Subcutaneous abdominal adipose tissue (tissue), 5 donors: Measurements from ENCODE around the gene MAPK8IP1.
A peak's percentile ranks its signal among the peaks of the same experiment; 100 is the strongest.

ENCODE experiments used
- H3K27ac ChIP-seq: one replicate; pipeline ENCODE4 v1.7.0; 2013; ENCODE audit warnings: low read depth, mild to moderate bottlenecking, inconsistent platforms, low read length, moderate library complexity
- H3K27me3 ChIP-seq, 5 donors: one replicate each; pipeline ENCODE4 v1.7.0; 2013; ENCODE audit warnings: low read length in 5 of 5, inconsistent platforms in 1 of 5; ENCODE audit not compliant: control insufficient read depth in 5 of 5, insufficient read depth in 4 of 5
- H3K36me3 ChIP-seq, 5 donors: one replicate each; pipeline ENCODE4 v1.7.0; 2013; ENCODE audit warnings: low read length in 5 of 5; ENCODE audit not compliant: control insufficient read depth in 5 of 5, insufficient read depth in 5 of 5
- H3K4me1 ChIP-seq, 5 donors: one replicate each; pipeline ENCODE4 v1.7.0; 2013; ENCODE audit warnings: low read length in 5 of 5, mild to moderate bottlenecking in 3 of 5, moderate library complexity in 1 of 5; ENCODE audit not compliant: control insufficient read depth in 5 of 5, insufficient read depth in 5 of 5
- H3K4me3 ChIP-seq, 5 donors: one replicate each; pipeline ENCODE4 v1.7.0; 2013; ENCODE audit warnings: low read length in 5 of 5, low read depth in 1 of 5
- H3K9ac ChIP-seq, 5 donors: one replicate each; pipeline ENCODE4 v1.7.0; 2013; ENCODE audit warnings: low read length in 5 of 5, mild to moderate bottlenecking in 4 of 5, moderate library complexity in 3 of 5
- H3K9me3 ChIP-seq, 5 donors: one replicate each; pipeline ENCODE4 v1.7.0; 2013; ENCODE audit warnings: low read length in 5 of 5; ENCODE audit not compliant: control insufficient read depth in 5 of 5
- donor health status: healthy.
- donor health status: healthy.
- donor health status: healthy.
- donor health status: healthy.
- donor health status: healthy.

MAPK8IP1 gene

GRCh38 chr11:45889555-45889954 lies 4.1 kb downstream of the MAPK8IP1 start:
- Histone ChIP-seq H3K27ac (no peak overlapping the region), H3K9ac (no peak overlapping the region), H3K4me1 (peaks cover 0 to 11% (median 10%) of the 10 kb centered on the region in 5 donors), H3K4me3 (no peak overlapping the region), H3K36me3 (no peaks in the 10 kb centered on the region), H3K9me3 (no peaks in the 10 kb centered on the region), H3K27me3 (peaks cover 0 to 6% (median 3%) of the 10 kb centered on the region in 5 donors)

- Histone ChIP-seq H3K36me3 (no peaks in the 10 kb centered on the region), H3K9ac (no peak overlapping the region), H3K9me3 (no peaks in the 10 kb centered on the region), H3K27ac (no peak overlapping the region), H3K4me1 (peaks cover 0 to 10% (median 7%) of the 10 kb centered on the region in 5 donors), H3K4me3 (no peak overlapping the region), H3K27me3 (peaks cover 0 to 10% (median 3%) of the 10 kb centered on the region in 5 donors)
Measured at GRCh38 chr11:45889966-45890365, 4.5 kb downstream of the MAPK8IP1 start.

GRCh38 chr11:45890886-45891550 lies 5.6 kb downstream of the MAPK8IP1 start:
- no peaks in the 10 kb centered on the region for H3K9me3 ChIP-seq
- peaks cover 0 to 1% (median 0%) of the 10 kb centered on the region in 5 donors for H3K4me1 ChIP-seq
- H3K27me3 ChIP-seq: peaks cover 0 to 10% (median 3%) of the 10 kb centered on the region in 5 donors
- H3K4me3 ChIP-seq: no peak overlapping the region
- no peak overlapping the region for H3K27ac ChIP-seq
- H3K9ac ChIP-seq: no peak overlapping the region
- no peaks in the 10 kb centered on the region for H3K36me3 ChIP-seq

- no peaks in the 10 kb centered on the region for H3K4me1 ChIP-seq
- peaks cover 0 to 14% (median 7%) of the 10 kb centered on the region in 5 donors for H3K27me3 ChIP-seq
- no peak overlapping the region for H3K4me3 ChIP-seq
- H3K36me3 ChIP-seq: no peaks in the 10 kb centered on the region
- H3K9me3 ChIP-seq: no peaks in the 10 kb centered on the region
- no peak overlapping the region for H3K9ac ChIP-seq
- no peak overlapping the region for H3K27ac ChIP-seq
Measured at GRCh38 chr11:45892856-45893255, 7.4 kb downstream of the MAPK8IP1 start.

- Histone ChIP-seq H3K27me3 (peaks cover 0 to 21% (median 10%) of the 10 kb centered on the region in 5 donors), H3K36me3 (no peaks in the 10 kb centered on the region), H3K4me3 (no peak overlapping the region), H3K9me3 (no peaks in the 10 kb centered on the region), H3K27ac (no peak overlapping the region), H3K4me1 (peaks cover 0 to 14% (median 10%) of the 10 kb centered on the region in 5 donors), H3K9ac (no peak overlapping the region)
Measured at GRCh38 chr11:45894555-45895247, 9.2 kb downstream of the MAPK8IP1 start.

GRCh38 chr11:45895553-45896259 lies 10.3 kb downstream of the MAPK8IP1 start:
- Histone ChIP-seq H3K36me3 (no peaks in the 10 kb centered on the region), H3K4me3 (no peak overlapping the region), H3K4me1 (peaks cover 0 to 20% (median 16%) of the 10 kb centered on the region in 5 donors), H3K27me3 (peaks cover 0 to 21% (median 10%) of the 10 kb centered on the region in 5 donors), H3K9me3 (no peaks in the 10 kb centered on the region), H3K27ac (no peak overlapping the region), H3K9ac (no peak overlapping the region)

GRCh38 chr11:45896422-45896984 lies 11.1 kb downstream of the MAPK8IP1 start:
- no peak overlapping the region for H3K9ac ChIP-seq

GRCh38 chr11:45897556-45897955 lies 12.1 kb downstream of the MAPK8IP1 start:
- peaks cover 0 to 2% (median 0%) of the 10 kb centered on the region in 5 donors for H3K36me3 ChIP-seq
- H3K27me3 ChIP-seq: peaks cover 0 to 21% (median 10%) of the 10 kb centered on the region in 5 donors
- H3K4me3 ChIP-seq: no peak overlapping the region
- no peaks in the 10 kb centered on the region for H3K9me3 ChIP-seq
- no peak overlapping the region for H3K27ac ChIP-seq
- H3K9ac ChIP-seq: no peak overlapping the region
- H3K4me1 ChIP-seq: peaks cover 0 to 25% (median 23%) of the 10 kb centered on the region in 5 donors

More at GRCh38 chr11:45896422-45896984, 11.1 kb downstream of the MAPK8IP1 start:
- Histone ChIP-seq H3K9me3 (no peaks in the 10 kb centered on the region), H3K36me3 (no peaks in the 10 kb centered on the region), H3K4me3 (no peak overlapping the region), H3K4me1 (peaks cover 0 to 25% (median 23%) of the 10 kb centered on the region in 5 donors), H3K27ac (no peak overlapping the region), H3K27me3 (peaks cover 0 to 21% (median 10%) of the 10 kb centered on the region in 5 donors)

GRCh38 chr11:45899086-45899447 lies 13.6 kb downstream of the MAPK8IP1 start:
- Histone ChIP-seq H3K9me3 (no peaks in the 10 kb centered on the region), H3K9ac (no peak overlapping the region), H3K36me3 (peaks cover 0 to 15% (median 9%) of the 10 kb centered on the region in 5 donors), H3K4me1 (peaks cover 0 to 25% (median 23%) of the 10 kb centered on the region in 5 donors), H3K4me3 (peak overlapping the region in 3 of 5 donors; percentile 49 to 63 (median 63)), H3K27me3 (peaks cover 0 to 19% (median 6%) of the 10 kb centered on the region in 5 donors), H3K27ac (no peak overlapping the region)
